HFFc6 (cell line): Measurements from ENCODE around the gene ZMYND15. TPM values are rescaled to one million over a fixed set of nuclear protein-coding genes. Genes with fewer than 3 reads are reported as not detected.

Experiments used
- DNase-seq: peaks from one replicate; pipeline ENCODE4 v3.0.0-alpha.2; 2018
- H3K27ac Mint-ChIP-seq: 2 replicates; pipeline ENCODE4 v1.8.0; 2020; ENCODE audit warnings: mild to moderate bottlenecking, mixed read lengths
- H3K27me3 Mint-ChIP-seq: 2 replicates; pipeline ENCODE4 v1.8.0; 2021; ENCODE audit warnings: mild to moderate bottlenecking, moderate library complexity, mixed read lengths; ENCODE audit not compliant: insufficient read depth
- H3K36me3 Mint-ChIP-seq: 2 replicates; pipeline ENCODE4 v1.8.0; 2021; ENCODE audit warnings: low read depth, mixed read lengths
- H3K4me1 Mint-ChIP-seq: 2 replicates; pipeline ENCODE4 v1.8.0; 2020; ENCODE audit warnings: low read depth, mixed read lengths
- H3K4me3 Mint-ChIP-seq: 2 replicates; pipeline ENCODE4 v1.8.0; 2020; ENCODE audit warnings: mild to moderate bottlenecking, moderate library complexity, mixed read lengths
- H3K9me3 Mint-ChIP-seq: 2 replicates; pipeline ENCODE4 v1.8.0; 2020; ENCODE audit warnings: mild to moderate bottlenecking, mixed read lengths
- CTCF ChIP-seq: fragments of 200-600 bp; sonication (generic); IDR thresholded peaks from 2 replicates; pipeline ENCODE4 v1.5.0; 2021; ENCODE audit warnings: antibody characterized with exemption, mild to moderate bottlenecking
- total RNA-seq, 6 experiments: library from RNA; stranded (reverse); fragmentation: NEBNext Ultra II Directional; extraction: Animal tissue kit (Norgen Biotek cat#: 25700); gene quantifications; 2 replicates in 1 of 6; 3 replicates in 5 of 6; pipeline ENCODE4 v1.2.3, GENCODE V29; 2021

ZMYND15 gene
- total RNA-seq, 6 experiments from 2014 or later, result not detected

- peaks cover 48% of the 10 kb centered on the region for H3K27me3 Mint-ChIP-seq
- H3K36me3 Mint-ChIP-seq, result no peaks in the 10 kb centered on the region
- peaks cover 10% of the 10 kb centered on the region; the same call in 1 of the 2 replicates for H3K4me1 Mint-ChIP-seq
- H3K4me3 Mint-ChIP-seq, result no peak overlapping the region
- TF ChIP-seq CTCF, result no peak
- no peaks in the 10 kb centered on the region for H3K9me3 Mint-ChIP-seq
- no peak overlapping the region for H3K27ac Mint-ChIP-seq
- DNase-seq, result no peak
Observed at GRCh38 chr17:4772235-4772613, 32.6 kb downstream of the ZMYND15 start.

- H3K4me3 Mint-ChIP-seq, result no peak overlapping the region
- peaks cover 6% of the 10 kb centered on the region for H3K4me1 Mint-ChIP-seq
- peaks cover 73% of the 10 kb centered on the region for H3K27me3 Mint-ChIP-seq
- no peak overlapping the region for H3K27ac Mint-ChIP-seq
- H3K9me3 Mint-ChIP-seq, result no peaks in the 10 kb centered on the region
- peak; percentile 2 for DNase-seq
- no peak for TF ChIP-seq CTCF
- H3K36me3 Mint-ChIP-seq, result no peaks in the 10 kb centered on the region
Observed at GRCh38 chr17:4777969-4778760, 38.5 kb downstream of the ZMYND15 start.

GRCh38 chr17:4780325-4780955 lies 40.8 kb downstream of the ZMYND15 start:
- TF ChIP-seq CTCF, result no peak
- Mint-ChIP-seq H3K4me1 (peaks cover 6% of the 10 kb centered on the region), H3K27ac (no peak overlapping the region), H3K27me3 (peaks cover 64% of the 10 kb centered on the region), H3K4me3 (no peak overlapping the region), H3K36me3 (no peaks in the 10 kb centered on the region), H3K9me3 (no peaks in the 10 kb centered on the region)
- no peak for DNase-seq

GRCh38 chr17:4782652-4783051 lies 43.0 kb downstream of the ZMYND15 start:
- Mint-ChIP-seq H3K27me3 (peaks cover 52% of the 10 kb centered on the region), H3K9me3 (no peaks in the 10 kb centered on the region), H3K4me3 (no peak overlapping the region), H3K36me3 (no peaks in the 10 kb centered on the region), H3K27ac (no peak overlapping the region), H3K4me1 (peaks cover 25% of the 10 kb centered on the region)
- 0 out of 2 replicates have a peak, but pooled peaks have one; percentile 27 for TF ChIP-seq CTCF
- DNase-seq, result no peak

GRCh38 chr17:4785311-4786105 lies 45.9 kb downstream of the ZMYND15 start:
- peaks cover 29% of the 10 kb centered on the region for H3K27me3 Mint-ChIP-seq
- no peak for DNase-seq
- no peak overlapping the region for H3K27ac Mint-ChIP-seq
- no peak for TF ChIP-seq CTCF
- H3K36me3 Mint-ChIP-seq, result no peaks in the 10 kb centered on the region
- peaks cover 25% of the 10 kb centered on the region for H3K4me1 Mint-ChIP-seq
- peak overlapping the region; percentile 85 for H3K4me3 Mint-ChIP-seq
- H3K9me3 Mint-ChIP-seq, result no peaks in the 10 kb centered on the region
